Loucy (cell line): ENCODE measurements around the gene TEKT3.

ENCODE experiments used
- CTCF ChIP-seq: fragments of 200-600 bp; sonication (generic); conservative IDR thresholded peaks from 2 replicates; pipeline ENCODE4 v1.5.1; 2014; ENCODE audit warnings: mild to moderate bottlenecking, antibody characterized with exemption, low read length
- EZH2phosphoT487 ChIP-seq: fragments of 200-600 bp; IDR thresholded peaks from 2 replicates; pipeline ENCODE4 v1.6.1; 2018; ENCODE audit warnings: antibody characterized with exemption, mild to moderate bottlenecking, moderate library complexity, borderline replicate concordance

GRCh38 chr17:15323131-15323530, 18.3 kb downstream of the TEKT3 start:
- TF ChIP-seq CTCF (no peak), EZH2phosphoT487 (no peak)
